ENCODE measurements around the gene ODAD2. TPM values are rescaled to one million over a fixed set of nuclear protein-coding genes. Genes with fewer than 3 reads are reported as not detected.

The ODAD2 gene
- total RNA-seq, 1 donor from 2014 or later: 1.5 TPM

GRCh38 chr10:27819781-27820531, 178.9 kb downstream of the ODAD2 start:
- Mint-ChIP-seq H3K4me3 (no peak overlapping the region), H3K9me3 (no peaks in the 10 kb centered on the region), H3K36me3 (no peaks in the 10 kb centered on the region), H3K27ac (no peak overlapping the region), H3K27me3 (no peaks in the 10 kb centered on the region), H3K4me1 (ENCODE audit: unreplicated experiment) (no peaks in the 10 kb centered on the region)
- TF ChIP-seq CTCF (conservative IDR thresholded peaks at IDR 0.05): no peak
- no peak for DNase-seq (ENCODE audit: extremely low spot score, unreplicated experiment)

GRCh38 chr10:27816320-27816719, 182.6 kb downstream of the ODAD2 start:
- no peaks in the 10 kb centered on the region for H3K27me3 Mint-ChIP-seq
- TF ChIP-seq CTCF (conservative IDR thresholded peaks at IDR 0.05): no peak
- H3K4me1 Mint-ChIP-seq (ENCODE audit: unreplicated experiment): no peaks in the 10 kb centered on the region
- H3K9me3 Mint-ChIP-seq: no peaks in the 10 kb centered on the region
- H3K4me3 Mint-ChIP-seq: no peak overlapping the region
- DNase-seq (ENCODE audit: extremely low spot score, unreplicated experiment): no peak
- H3K27ac Mint-ChIP-seq: no peak overlapping the region
- H3K36me3 Mint-ChIP-seq: no peaks in the 10 kb centered on the region

- H3K4me1 Mint-ChIP-seq (ENCODE audit: unreplicated experiment): no peaks in the 10 kb centered on the region
- H3K27ac Mint-ChIP-seq: no peak overlapping the region
- H3K36me3 Mint-ChIP-seq: no peaks in the 10 kb centered on the region
- DNase-seq (ENCODE audit: extremely low spot score, unreplicated experiment): no peak
- no peak overlapping the region for H3K4me3 Mint-ChIP-seq
- TF ChIP-seq CTCF (conservative IDR thresholded peaks at IDR 0.05): no peak
- no peaks in the 10 kb centered on the region for H3K9me3 Mint-ChIP-seq
- no peaks in the 10 kb centered on the region for H3K27me3 Mint-ChIP-seq
These were observed 183.0 kb downstream of the ODAD2 start for GRCh38 chr10:27815846-27816245.

GRCh38 chr10:27815261-27815660, 183.6 kb downstream of the ODAD2 start:
- H3K27ac Mint-ChIP-seq: no peak overlapping the region
- no peak overlapping the region for H3K4me3 Mint-ChIP-seq
- no peaks in the 10 kb centered on the region for H3K9me3 Mint-ChIP-seq
- H3K27me3 Mint-ChIP-seq: no peaks in the 10 kb centered on the region
- H3K36me3 Mint-ChIP-seq: no peaks in the 10 kb centered on the region
- DNase-seq (ENCODE audit: extremely low spot score, unreplicated experiment): no peak
- no peak for TF ChIP-seq CTCF (conservative IDR thresholded peaks at IDR 0.05)
- no peaks in the 10 kb centered on the region for H3K4me1 Mint-ChIP-seq (ENCODE audit: unreplicated experiment)

GRCh38 chr10:27805180-27805579, 193.7 kb downstream of the ODAD2 start:
- H3K27me3 Mint-ChIP-seq: peaks cover 22% of the 10 kb centered on the region
- DNase-seq (ENCODE audit: extremely low spot score, unreplicated experiment): no peak
- H3K4me3 Mint-ChIP-seq: no peak overlapping the region
- no peaks in the 10 kb centered on the region for H3K36me3 Mint-ChIP-seq
- H3K27ac Mint-ChIP-seq: no peak overlapping the region
- TF ChIP-seq CTCF (conservative IDR thresholded peaks at IDR 0.05): no peak
- peaks cover 5% of the 10 kb centered on the region for H3K9me3 Mint-ChIP-seq
- H3K4me1 Mint-ChIP-seq (ENCODE audit: unreplicated experiment): no peaks in the 10 kb centered on the region
